GM18498 (cell line): ENCODE measurements around the gene MIOS.

Experiments
- ATAC-seq: cut with Tn5 transposase; IDR thresholded peaks from one replicate; pipeline ENCODE4 v1.9.1; 2021; ENCODE audit warnings: mild to moderate bottlenecking, moderate library complexity; ENCODE audit not compliant: unreplicated experiment

Gene MIOS

DNA sequence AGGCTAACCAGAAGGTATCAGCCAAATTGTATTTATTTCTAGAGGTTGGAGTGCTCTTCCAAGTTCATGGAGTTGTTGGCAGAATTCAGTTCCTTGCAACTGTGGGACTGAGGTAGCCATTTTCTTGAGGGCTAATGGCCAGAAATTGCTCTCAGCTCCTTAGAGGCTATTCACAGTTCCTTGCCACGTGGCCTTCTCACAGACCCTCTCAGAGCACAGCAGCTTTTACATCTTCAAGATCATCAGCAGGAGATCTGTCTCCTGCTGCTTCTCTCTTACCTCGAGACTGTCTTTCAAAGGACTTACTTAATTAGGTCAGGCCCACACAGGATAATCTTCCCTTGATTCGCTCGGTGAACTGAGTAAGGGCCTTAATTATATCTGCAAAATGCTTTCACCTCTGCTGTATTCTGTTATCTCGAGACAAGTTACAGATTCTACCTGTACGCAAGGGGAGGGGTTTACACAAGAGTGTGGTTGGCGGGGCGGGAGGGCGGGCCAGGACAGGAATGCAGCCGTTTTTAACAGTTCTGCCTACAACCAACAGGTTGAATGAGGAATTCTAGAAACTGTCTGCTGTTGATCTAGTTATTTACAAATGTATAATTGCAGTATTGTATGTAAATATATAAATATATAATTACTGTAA lies 15.0 kb downstream of the MIOS start:
- no peak for ATAC-seq

DNA sequence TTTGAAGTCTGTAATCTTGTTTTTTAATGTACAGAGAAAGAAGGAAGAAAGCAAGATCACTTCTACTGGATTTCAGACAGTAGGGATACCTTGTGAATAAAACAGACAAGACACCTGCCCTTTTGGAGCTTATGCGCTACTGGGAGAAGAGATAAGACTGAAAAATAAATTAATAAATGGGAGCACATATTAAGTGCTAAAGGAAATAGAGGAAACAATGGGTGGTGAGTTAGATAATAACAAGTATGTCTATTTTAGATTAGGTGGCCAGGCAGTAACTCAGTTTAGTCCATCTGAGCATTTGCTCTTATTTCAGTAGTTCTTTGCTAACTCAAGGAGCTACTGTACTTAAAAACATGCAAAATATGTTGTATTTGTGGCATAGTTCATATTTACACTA lies 15.9 kb downstream of the MIOS start:
- ATAC-seq: no peak

- no peak for ATAC-seq
Observed at GRCh38 chr7:7583731-7584130, 17.0 kb downstream of the MIOS start.

- ATAC-seq: no peak
Observed at GRCh38 chr7:7584653-7585052, 18.0 kb downstream of the MIOS start.

DNA sequence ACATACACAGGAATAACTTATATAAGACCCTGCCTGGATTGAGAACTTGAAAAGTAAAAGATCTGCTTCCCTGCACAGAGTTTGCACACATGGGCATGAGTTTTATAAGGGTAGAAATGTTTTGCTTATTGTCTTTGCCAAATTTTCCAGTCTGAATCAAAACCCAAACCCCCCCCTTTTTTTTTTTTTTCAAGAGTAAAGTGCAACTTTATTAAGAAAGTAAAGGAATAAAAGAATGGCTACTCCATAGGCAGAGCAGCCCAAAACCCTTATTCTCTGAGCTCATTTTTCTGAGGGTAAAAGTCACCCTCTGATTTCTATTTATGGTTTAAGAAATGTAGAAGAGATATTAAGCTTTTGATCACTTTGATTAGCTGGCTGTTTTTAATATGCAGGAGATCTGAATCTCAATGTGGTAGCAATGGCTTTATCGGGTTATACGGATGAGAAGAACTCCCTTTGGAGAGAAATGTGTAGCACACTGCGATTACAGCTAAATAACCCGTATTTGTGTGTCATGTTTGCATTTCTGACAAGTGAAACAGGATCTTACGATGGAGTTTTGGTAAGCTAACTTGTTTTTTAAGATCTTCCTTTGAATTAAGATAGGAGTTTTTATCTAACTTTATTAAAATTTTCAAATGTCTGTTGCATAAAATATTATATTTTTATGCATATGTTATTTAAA lies 18.7 kb downstream of the MIOS start:
- ATAC-seq: no peak

DNA sequence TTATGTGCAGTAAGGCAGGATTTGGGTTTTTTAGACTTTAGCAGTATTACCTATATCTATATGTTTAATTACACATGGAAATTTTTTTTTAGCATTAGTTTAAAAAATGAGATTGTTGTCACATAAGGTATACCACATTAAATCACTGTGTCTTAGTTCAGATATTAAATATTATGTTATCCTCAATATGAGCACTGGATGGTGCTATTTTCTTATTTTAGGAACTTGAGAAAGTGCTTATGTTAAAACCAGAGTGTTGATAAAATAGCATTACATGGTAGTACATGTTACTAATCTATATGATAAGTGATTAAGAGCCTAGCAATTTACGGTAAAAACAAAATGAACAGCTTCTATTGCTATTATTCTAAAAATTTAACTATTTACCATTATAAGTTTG lies 28.8 kb downstream of the MIOS start:
- no peak for ATAC-seq

DNA sequence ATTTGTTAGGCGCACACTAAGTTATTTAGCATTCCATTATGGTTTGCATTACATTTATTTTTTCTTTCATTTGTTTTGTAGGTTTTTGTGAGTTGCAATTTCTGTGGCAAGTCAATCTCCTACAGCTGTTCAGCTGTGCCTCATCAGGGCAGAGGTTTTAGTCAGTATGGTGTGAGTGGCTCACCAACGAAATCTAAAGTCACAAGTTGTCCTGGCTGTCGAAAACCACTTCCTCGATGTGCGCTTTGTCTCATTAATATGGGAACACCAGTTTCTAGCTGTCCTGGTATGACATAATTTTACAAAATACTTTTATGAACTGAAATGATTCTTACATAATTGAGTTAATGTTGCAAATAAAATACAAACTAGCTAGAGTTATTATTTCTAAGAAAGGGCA lies 29.5 kb downstream of the MIOS start:
- no peak for ATAC-seq

DNA sequence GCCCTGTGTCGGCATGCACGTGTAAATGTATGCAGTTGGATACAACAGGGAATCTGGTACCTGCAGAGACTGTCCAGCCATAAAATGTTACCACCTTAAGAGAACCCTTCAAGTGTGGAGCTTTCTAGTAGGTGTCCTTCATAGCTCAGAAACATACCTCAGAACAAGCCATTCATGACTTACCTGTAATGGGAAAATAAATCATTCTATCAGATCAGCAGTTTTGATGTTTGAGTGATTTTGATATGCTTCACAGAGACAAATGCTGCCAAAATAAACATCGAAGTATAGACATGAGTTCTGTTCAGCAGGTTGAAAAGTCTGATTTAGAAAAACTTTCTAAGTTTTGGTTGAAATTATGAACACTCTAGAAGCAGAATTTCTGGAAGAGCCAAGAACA lies 40.3 kb downstream of the MIOS start:
- no peak for ATAC-seq

DNA sequence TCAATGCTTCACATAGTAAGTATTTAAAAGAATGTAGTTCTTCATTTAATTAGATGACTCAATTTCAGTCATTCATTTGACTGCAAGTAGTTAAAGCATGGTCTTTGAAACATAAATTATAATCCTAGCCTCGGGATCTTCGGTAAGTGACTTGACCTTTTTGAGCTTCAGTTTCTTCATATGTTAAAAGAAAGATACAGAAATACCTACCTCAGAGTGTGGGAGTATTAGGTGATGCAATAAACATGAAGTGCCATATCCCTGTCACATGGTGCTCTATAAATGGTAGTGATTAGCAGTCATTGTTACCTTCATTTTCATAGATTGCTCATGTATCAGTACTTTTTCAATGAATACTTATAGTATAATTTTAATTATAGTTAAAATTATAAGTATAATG lies 42.6 kb downstream of the MIOS start:
- no peak for ATAC-seq

GRCh38 chr7:7612519-7612918 lies 45.8 kb downstream of the MIOS start:
- ATAC-seq: no peak

DNA sequence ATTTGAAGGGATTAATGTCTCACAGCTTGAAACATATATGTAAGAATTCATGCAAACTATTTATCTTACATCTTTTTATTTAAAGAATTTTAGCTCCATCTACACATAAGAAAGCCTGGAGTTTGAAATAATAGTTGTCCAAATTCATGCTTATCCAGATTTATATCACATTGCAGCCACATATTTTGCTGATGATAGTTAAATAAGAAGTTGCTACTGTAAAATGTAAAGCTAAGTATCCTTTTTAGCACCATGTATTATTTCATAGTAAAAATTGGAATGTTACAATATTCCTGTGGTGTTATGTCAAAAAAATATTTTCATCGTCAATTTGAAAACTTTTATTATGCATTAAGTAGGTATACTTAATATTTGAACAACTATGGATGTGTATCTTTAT lies 46.5 kb downstream of the MIOS start:
- no peak for ATAC-seq

DNA sequence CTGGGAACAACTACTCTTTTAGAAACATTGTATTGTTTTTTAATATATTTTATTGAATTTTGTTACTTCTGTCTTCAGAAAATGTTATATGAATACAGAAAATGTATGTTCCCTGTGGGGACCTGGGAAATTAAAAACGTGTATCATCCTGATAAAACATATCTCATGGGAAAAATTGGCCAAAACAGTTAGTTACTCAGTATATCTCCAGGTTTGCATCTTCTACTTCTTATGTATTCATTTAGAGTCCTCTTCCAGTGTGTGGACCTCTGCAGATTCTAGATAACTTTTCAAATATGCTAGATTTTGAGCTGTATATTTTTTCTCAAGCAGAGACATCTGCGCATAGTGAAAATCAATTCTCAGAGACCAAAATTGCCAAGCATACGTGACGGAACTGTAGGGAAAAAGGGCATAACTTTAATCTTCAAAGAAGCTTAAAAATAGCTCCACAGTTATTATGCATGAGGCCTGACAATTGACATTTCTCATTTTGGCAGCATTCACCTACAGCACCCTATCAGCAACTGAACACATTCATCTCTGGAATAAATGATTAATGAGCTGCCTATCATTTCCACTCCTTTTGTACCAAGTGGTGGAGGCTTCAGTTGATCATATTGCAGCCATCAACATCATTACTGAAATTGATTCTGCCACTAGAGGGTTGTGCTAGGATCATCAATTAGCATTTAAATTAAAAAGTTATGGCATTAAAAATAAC lies 47.5 kb downstream of the MIOS start:
- no peak for ATAC-seq

DNA sequence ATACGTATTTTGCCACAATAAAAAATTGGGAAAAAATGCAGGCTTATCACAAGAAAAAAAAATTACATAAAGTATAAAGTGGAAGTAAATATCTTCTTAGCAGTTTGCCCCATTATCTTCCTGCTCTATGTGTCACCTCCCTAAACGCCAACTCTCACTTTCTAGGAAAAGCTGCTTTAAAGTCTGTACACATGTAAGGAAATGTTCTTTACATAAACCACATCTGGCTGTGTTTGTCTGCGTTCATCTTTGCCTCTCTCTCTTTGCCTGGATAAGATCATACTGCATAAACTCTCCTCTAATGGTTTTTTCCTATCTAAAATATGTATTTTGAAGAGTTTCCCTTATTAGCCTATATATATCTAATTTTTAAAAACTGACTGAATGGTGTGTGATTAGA lies 50.9 kb downstream of the MIOS start:
- no peak for ATAC-seq

GRCh38 chr7:7618410-7618809 lies 51.7 kb downstream of the MIOS start:
- no peak for ATAC-seq

DNA sequence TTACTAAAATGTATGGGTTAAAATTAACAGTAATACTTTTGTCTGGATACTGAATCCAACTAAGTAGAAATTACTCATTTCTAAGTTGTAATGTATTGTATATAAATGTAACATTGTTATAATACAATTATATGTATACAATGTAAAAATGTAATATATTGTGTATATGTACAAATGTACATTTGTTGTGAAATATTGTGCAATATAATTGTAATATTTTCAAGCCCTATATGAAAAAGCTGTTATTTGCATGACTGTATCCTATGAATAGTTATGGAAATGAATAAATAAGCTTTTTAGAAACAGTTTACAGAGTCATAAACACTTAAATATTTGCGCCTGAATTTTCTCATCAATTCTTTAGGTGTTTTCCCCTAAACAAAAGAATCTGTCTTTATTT lies 53.6 kb downstream of the MIOS start:
- no peak for ATAC-seq

GRCh38 chr7:7620644-7621210 lies 54.0 kb downstream of the MIOS start:
- ATAC-seq: no peak

- ATAC-seq: no peak
Observed at GRCh38 chr7:7628476-7628875, 61.8 kb downstream of the MIOS start.

- ATAC-seq: no peak
Observed at GRCh38 chr7:7630626-7631329, 64.1 kb downstream of the MIOS start.

GRCh38 chr7:7639421-7639820 lies 72.7 kb downstream of the MIOS start:
- no peak for ATAC-seq

- no peak for ATAC-seq
Observed at GRCh38 chr7:7639847-7640220, 73.2 kb downstream of the MIOS start.
